OCI-LY1 (cell line): ENCODE data around the gene PIP5K1C.
"Not testable (repeated sequence)": the region's sequence is repeated elsewhere in the genome, so short reads cannot be mapped to it uniquely, and the experiment has no call there.

Experiments used
- H2AFZ ChIP-seq: fragments of 200-600 bp; sonication (generic), shearing (Covaris generic); 2 replicates; pipeline ENCODE4 v1.6.0; 2014; ENCODE audit warnings: antibody characterized with exemption, mild to moderate bottlenecking, low read length
- H3F3A ChIP-seq: fragments of 200-600 bp; sonication (generic), shearing (Covaris generic); 2 replicates; pipeline ENCODE4 v1.6.0; 2014; ENCODE audit warnings: mild to moderate bottlenecking, antibody characterized with exemption, low read length, moderate library complexity; ENCODE audit not compliant: insufficient read depth
- H3K27ac ChIP-seq: fragments of 200-600 bp; sonication (generic); 2 replicates; pipeline ENCODE4 v1.5.1; 2014; ENCODE audit warnings: low read length, mixed run types, mild to moderate bottlenecking, low read depth; ENCODE audit not compliant: poor library complexity, severe bottlenecking
- H3K27me3 ChIP-seq: fragments of 200-600 bp; sonication (generic); 2 replicates; pipeline ENCODE4 v1.6.0; 2014; ENCODE audit warnings: antibody characterized with exemption, mild to moderate bottlenecking, low read length, moderate library complexity; ENCODE audit not compliant: insufficient read depth
- H3K36me3 ChIP-seq: fragments of 200-600 bp; sonication (generic); 2 replicates; pipeline ENCODE4 v1.6.1; 2014; ENCODE audit warnings: mild to moderate bottlenecking, antibody characterized with exemption, low read length, moderate library complexity, mixed read lengths; ENCODE audit not compliant: insufficient read depth
- H3K4me1 ChIP-seq: fragments of 200-600 bp; sonication (generic); 2 replicates; pipeline ENCODE4 v1.5.1; 2014; ENCODE audit warnings: mild to moderate bottlenecking, low read length, moderate library complexity; ENCODE audit not compliant: insufficient read depth, severe bottlenecking
- H3K4me2 ChIP-seq: fragments of 200-600 bp; sonication (generic), shearing (Covaris generic); 2 replicates; pipeline ENCODE4 v1.6.1; 2014; ENCODE audit warnings: low read length
- H3K4me3 ChIP-seq: fragments of 200-600 bp; sonication (generic); 2 replicates; pipeline ENCODE4 v1.5.1; 2014; ENCODE audit warnings: low read length, low read depth, mild to moderate bottlenecking, mixed read lengths; ENCODE audit not compliant: poor library complexity, severe bottlenecking
- H3K79me2 ChIP-seq: fragments of 200-600 bp; shearing (Covaris generic); 2 replicates; pipeline ENCODE4 v1.6.1; 2016; ENCODE audit warnings: mixed run types, low read length, mixed read lengths; ENCODE audit not compliant: insufficient read depth
- H3K9ac ChIP-seq: fragments of 200-600 bp; sonication (generic), shearing (Covaris generic); 2 replicates; pipeline ENCODE4 v1.6.1; 2014; ENCODE audit warnings: mild to moderate bottlenecking, low read length, mixed read lengths
- H3K9me2 ChIP-seq: fragments of 200-600 bp; sonication (generic), shearing (Covaris generic); 2 replicates; pipeline ENCODE4 v1.6.1; 2014; ENCODE audit warnings: low read depth, mild to moderate bottlenecking, low read length, mixed read lengths
- H3K9me3 ChIP-seq: fragments of 200-600 bp; shearing (Covaris generic); 2 replicates; pipeline ENCODE4 v1.6.1; 2014; ENCODE audit warnings: low read length, mixed read lengths
- H4K20me1 ChIP-seq: fragments of 200-600 bp; sonication (generic), shearing (Covaris generic); 2 replicates; pipeline ENCODE4 v1.6.0; 2016; ENCODE audit warnings: mild to moderate bottlenecking, low read length; ENCODE audit not compliant: insufficient read depth
- EZH2 ChIP-seq: fragments of 200-600 bp; sonication (generic), shearing (Covaris generic); IDR thresholded peaks from 2 replicates; pipeline ENCODE4 v1.8.0; 2017; ENCODE audit warnings: borderline replicate concordance, mixed run types, mild to moderate bottlenecking, antibody characterized with exemption, low read length, moderate library complexity, mixed read lengths
- TF ChIP-seq, protein P1 (sequence below): fragments of 200-600 bp; sonication (generic), shearing (Covaris generic); IDR thresholded peaks from 2 replicates; pipeline ENCODE4 v1.5.1; 2017; ENCODE audit warnings: mild to moderate bottlenecking, antibody characterized with exemption, low read length, moderate library complexity, mixed read lengths

The PIP5K1C gene

DNA sequence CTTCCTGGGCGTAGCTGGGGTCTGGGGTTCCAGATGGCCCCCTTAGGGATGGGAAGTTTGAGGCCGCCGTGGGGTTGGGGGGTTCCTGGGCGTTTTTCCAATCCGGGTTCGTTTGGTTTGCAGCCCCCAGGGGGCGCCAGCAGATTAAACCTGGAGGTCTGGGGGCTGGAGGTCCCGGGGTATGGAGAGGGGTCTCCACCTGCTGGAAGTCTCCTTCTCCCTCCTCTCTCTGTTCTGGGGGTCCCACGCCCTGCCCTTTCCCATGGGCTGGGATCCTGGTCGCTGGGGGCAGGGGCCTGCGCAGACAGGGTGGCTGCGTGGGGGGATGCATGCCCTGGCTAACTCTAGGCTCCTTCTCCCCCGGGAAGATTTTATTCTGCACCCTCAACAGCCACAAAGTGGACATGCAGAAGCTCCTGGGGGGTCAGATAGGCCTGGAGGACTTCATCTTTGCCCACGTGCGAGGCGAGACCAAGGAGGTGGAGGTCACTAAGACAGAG lies 114.1 kb downstream of the PIP5K1C start:
- Histone ChIP-seq H3K4me2 (no peak overlapping the region), H3K4me3 (no peak overlapping the region)
- TF ChIP-seq, protein P1, sequence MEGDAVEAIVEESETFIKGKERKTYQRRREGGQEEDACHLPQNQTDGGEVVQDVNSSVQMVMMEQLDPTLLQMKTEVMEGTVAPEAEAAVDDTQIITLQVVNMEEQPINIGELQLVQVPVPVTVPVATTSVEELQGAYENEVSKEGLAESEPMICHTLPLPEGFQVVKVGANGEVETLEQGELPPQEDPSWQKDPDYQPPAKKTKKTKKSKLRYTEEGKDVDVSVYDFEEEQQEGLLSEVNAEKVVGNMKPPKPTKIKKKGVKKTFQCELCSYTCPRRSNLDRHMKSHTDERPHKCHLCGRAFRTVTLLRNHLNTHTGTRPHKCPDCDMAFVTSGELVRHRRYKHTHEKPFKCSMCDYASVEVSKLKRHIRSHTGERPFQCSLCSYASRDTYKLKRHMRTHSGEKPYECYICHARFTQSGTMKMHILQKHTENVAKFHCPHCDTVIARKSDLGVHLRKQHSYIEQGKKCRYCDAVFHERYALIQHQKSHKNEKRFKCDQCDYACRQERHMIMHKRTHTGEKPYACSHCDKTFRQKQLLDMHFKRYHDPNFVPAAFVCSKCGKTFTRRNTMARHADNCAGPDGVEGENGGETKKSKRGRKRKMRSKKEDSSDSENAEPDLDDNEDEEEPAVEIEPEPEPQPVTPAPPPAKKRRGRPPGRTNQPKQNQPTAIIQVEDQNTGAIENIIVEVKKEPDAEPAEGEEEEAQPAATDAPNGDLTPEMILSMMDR, result peak; percentile 59
- no peak for TF ChIP-seq EZH2

DNA sequence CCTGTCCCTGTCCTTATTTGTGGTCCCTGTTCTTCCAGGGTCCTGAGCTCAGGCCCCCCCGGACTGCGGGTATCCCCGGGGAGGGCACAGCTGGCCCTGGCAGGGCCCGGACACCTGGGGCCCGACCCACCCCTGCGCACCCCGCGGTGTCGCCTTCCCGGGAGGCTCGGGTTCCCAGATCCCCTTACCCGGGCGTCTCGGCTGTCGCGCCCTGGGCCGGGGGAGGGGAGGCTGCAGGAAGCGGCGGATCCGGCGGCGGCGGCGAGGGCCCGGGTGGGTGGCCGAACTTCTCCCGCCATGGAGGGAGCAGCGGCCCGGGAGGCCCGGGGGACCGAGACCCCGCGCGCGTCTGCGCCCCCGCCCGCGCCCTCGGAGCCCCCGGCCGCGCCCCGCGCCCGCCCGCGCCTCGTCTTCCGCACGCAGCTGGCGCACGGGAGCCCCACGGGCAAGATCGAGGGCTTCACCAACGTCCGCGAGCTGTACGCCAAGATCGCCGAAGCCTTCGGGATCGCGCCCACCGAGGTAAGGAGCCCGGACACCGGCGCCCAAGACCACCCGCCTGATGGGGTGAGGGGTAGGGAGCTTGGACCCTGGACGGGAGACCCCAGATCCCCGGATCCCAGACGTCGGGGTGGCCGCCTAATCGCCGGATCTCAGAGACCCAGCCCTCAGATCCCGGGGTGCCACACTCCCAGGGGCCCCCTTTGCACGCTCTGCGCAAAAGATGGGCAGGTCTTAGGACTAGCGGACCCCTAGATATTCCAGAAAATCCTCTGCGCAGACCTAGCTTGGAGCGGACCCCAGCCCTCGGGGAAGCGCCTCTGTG lies 114.8 kb downstream of the PIP5K1C start, which contains the start of gene GIPC3:
TSS of gene GIPC3 (plus strand) at position 178 of the 826 bp plus-strand sequence. CDS start at position 298, 120 bp downstream.
- H3K9ac ChIP-seq, result no peak within 1 kb of the TSS
- no peak within 1 kb of the TSS for H2AFZ ChIP-seq

More for the DNA sequence above, 114.1 kb downstream of the PIP5K1C start:
- Histone ChIP-seq H3K9ac (no peak overlapping the region), H3K9me2 (no peaks in the 10 kb centered on the region), H3F3A (no peaks in the 10 kb centered on the region), H3K9me3 (no peaks in the 10 kb centered on the region), H3K4me1 (no peaks in the 10 kb centered on the region), H3K27ac (no peak overlapping the region), H4K20me1 (no peaks in the 10 kb centered on the region), H3K36me3 (no peaks in the 10 kb centered on the region), H2AFZ (no peak overlapping the region), H3K79me2 (no peaks in the 10 kb centered on the region), H3K27me3 (peaks cover 2% of the 10 kb centered on the region; the same call in 1 of the 2 replicates)

DNA sequence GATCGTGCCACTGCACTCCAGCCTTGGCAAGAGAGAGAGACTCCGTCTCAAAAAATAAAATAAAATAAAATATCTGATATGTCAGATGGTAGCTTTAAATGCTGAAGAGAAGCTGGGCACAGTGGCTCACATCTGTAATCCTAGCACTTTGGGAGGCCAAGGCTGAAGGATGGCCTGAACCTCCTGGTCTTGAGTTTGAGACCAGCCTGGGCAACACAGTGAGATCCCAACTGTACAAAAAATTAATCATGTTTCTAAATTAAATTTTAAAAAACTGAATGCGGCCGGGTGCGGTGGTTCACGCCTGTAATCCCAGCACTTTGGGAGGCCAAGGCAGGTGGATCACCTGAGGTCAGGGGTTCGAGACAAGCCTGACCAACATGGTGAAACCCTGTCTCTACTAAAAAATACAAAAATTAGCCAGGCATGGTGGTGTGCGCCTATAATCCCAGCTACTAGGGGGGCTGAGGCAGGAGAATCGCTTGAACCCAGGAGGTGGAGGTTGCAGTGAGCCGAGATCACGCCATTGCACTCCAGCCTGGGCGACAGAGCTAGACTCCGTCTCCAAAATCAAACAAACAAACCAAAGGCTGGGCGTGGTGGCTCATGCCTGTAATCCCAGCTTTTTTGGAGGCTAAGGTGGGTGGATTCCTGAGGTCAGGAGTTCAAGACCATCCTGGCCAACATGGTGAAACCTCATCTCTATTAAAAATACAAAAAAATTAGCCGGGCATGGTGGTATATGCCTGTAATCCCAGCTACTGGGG lies 116.0 kb downstream of the PIP5K1C start:
- not testable (repeated sequence) for H3K9me3 ChIP-seq, H3K9ac ChIP-seq, H3K27ac ChIP-seq, H3K4me3 ChIP-seq, H3K27me3 ChIP-seq, H4K20me1 ChIP-seq, H3K4me2 ChIP-seq, H3K9me2 ChIP-seq, H2AFZ ChIP-seq, H3F3A ChIP-seq, H3K4me1 ChIP-seq, H3K79me2 ChIP-seq, H3K36me3 ChIP-seq

More for the DNA sequence above, 114.8 kb downstream of the PIP5K1C start, which contains the start of gene GIPC3:
- H3K9me2 ChIP-seq, result no peaks in the 10 kb centered on the region
- H3K4me3 ChIP-seq, result no peak within 1 kb of the TSS
- no peak within 1 kb of the TSS for H3K27ac ChIP-seq
- H3K36me3 ChIP-seq, result no peaks in the 10 kb centered on the region
- no peaks in the 10 kb centered on the region for H3F3A ChIP-seq
- H3K79me2 ChIP-seq, result no peaks in the 10 kb centered on the region
- no peak for TF ChIP-seq EZH2
- H3K4me2 ChIP-seq, result no peak within 1 kb of the TSS
- no peaks in the 10 kb centered on the region for H4K20me1 ChIP-seq
- peaks cover 2% of the 10 kb centered on the region; the same call in 1 of the 2 replicates for H3K27me3 ChIP-seq
- no peaks in the 10 kb centered on the region for H3K4me1 ChIP-seq
- H3K9me3 ChIP-seq, result no peaks in the 10 kb centered on the region

DNA sequence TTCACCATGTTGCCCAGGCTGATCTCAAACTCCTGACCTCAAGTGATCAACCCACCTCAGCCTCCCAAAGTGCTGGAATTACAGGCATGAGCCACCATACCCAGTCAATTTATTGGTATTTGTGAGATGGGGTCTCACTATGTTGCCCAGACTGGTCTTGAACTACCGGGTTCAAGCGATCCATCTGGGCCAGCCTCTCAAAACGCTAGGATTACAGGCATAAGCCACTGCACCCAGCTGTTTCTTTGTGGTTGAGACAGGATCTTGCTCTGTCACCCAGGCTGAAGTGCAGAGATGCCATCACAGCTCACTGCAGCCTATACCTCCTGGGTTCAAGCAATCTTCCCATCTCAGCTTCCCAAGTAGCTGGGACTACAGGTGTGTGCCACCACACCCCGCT lies 118.5 kb downstream of the PIP5K1C start:
- not testable (repeated sequence) for H3K4me2 ChIP-seq, H3K4me3 ChIP-seq

More for the DNA sequence above, 118.5 kb downstream of the PIP5K1C start:
- H3K9ac ChIP-seq, H3K9me2 ChIP-seq, H3K36me3 ChIP-seq, H3K4me1 ChIP-seq, H3K79me2 ChIP-seq, H2AFZ ChIP-seq, H3K27ac ChIP-seq, H3F3A ChIP-seq, H4K20me1 ChIP-seq, H3K9me3 ChIP-seq, H3K27me3 ChIP-seq: not testable (repeated sequence)
